ENCODE data around the gene RAB30.

DNA sequence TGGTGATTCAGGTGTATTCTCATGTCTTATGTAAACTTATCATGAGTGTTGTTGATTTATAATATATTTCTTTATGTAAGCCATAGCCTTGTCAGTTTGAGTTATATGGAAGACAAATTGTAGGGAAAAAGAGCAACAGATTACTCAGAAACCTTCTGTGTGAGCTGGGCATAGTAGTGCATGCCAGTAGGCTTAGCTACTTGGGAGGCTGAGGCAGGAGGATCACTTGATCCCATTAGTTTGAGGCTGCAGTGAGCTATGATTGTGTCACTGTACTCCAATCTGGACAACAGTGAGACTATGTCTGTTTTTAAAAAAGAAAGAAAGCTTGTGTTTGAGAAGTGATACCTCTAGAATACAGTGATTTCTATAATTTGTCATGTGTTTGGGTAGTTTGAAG, 2.2 kb upstream of the RAB30 start:
- TF ChIP-seq, protein P1, sequence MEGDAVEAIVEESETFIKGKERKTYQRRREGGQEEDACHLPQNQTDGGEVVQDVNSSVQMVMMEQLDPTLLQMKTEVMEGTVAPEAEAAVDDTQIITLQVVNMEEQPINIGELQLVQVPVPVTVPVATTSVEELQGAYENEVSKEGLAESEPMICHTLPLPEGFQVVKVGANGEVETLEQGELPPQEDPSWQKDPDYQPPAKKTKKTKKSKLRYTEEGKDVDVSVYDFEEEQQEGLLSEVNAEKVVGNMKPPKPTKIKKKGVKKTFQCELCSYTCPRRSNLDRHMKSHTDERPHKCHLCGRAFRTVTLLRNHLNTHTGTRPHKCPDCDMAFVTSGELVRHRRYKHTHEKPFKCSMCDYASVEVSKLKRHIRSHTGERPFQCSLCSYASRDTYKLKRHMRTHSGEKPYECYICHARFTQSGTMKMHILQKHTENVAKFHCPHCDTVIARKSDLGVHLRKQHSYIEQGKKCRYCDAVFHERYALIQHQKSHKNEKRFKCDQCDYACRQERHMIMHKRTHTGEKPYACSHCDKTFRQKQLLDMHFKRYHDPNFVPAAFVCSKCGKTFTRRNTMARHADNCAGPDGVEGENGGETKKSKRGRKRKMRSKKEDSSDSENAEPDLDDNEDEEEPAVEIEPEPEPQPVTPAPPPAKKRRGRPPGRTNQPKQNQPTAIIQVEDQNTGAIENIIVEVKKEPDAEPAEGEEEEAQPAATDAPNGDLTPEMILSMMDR (IDR thresholded peaks at IDR 0.05; ENCODE audit: poor library complexity): no peak
- TF ChIP-seq EZH2phosphoT487 (IDR thresholded peaks at IDR 0.05; ENCODE audit: low read depth, severe bottlenecking, unreplicated experiment): no peak

All from hepatocyte (in vitro differentiated cells).